Mesendoderm (in vitro differentiated cells): ENCODE data around the gene LHX2.
"Not testable (repeated sequence)": the region's sequence is repeated elsewhere in the genome, so short reads cannot be mapped to it uniquely, and the experiment has no call there.

Source experiments
- DNase-seq: peaks from one replicate; pipeline ENCODE4 v3.0.0; 2013
- H2AK5ac ChIP-seq: 2 replicates; pipeline ENCODE4 v1.6.1; 2013; ENCODE audit warnings: low read length, inconsistent platforms
- H2BK120ac ChIP-seq: 2 replicates; pipeline ENCODE4 v1.6.1; 2013; ENCODE audit warnings: low read depth, mild to moderate bottlenecking, low read length, moderate library complexity, mixed read lengths
- H2BK15ac ChIP-seq: replicated peaks from 2 replicates; pipeline ENCODE4 v1.6.1; 2013; ENCODE audit warnings: low read depth, mild to moderate bottlenecking, moderate library complexity
- H2BK5ac ChIP-seq: 2 replicates; pipeline ENCODE4 v1.6.1; 2013; ENCODE audit warnings: low read length, inconsistent platforms
- H3K18ac ChIP-seq: 2 replicates; pipeline ENCODE4 v1.6.1; 2013; ENCODE audit warnings: mild to moderate bottlenecking, low read length, mixed read lengths
- H3K23ac ChIP-seq: one replicate; pipeline ENCODE4 v1.6.1; 2013; ENCODE audit warnings: low read length
- H3K27ac ChIP-seq: 2 replicates; pipeline ENCODE4 v1.5.1; 2013; ENCODE audit warnings: low read depth, mild to moderate bottlenecking, inconsistent platforms, low read length, moderate library complexity
- H3K27me3 ChIP-seq: 2 replicates; pipeline ENCODE4 v1.6.1; 2013; ENCODE audit warnings: low read length, control low read depth, mild to moderate bottlenecking, inconsistent platforms; ENCODE audit not compliant: insufficient read depth, poor library complexity
- H3K36me3 ChIP-seq: 2 replicates; pipeline ENCODE4 v1.6.1; 2013; ENCODE audit warnings: low read length, inconsistent platforms; ENCODE audit not compliant: control insufficient read depth, insufficient read depth
- H3K4ac ChIP-seq: one replicate; pipeline ENCODE4 v1.6.1; 2013; ENCODE audit warnings: low read depth, mild to moderate bottlenecking, low read length, moderate library complexity
- H3K4me1 ChIP-seq: 2 replicates; pipeline ENCODE4 v1.6.1; 2013; ENCODE audit warnings: low read depth, low read length, inconsistent platforms; ENCODE audit not compliant: control insufficient read depth
- H3K4me2 ChIP-seq: 2 replicates; pipeline ENCODE4 v1.6.1; 2013; ENCODE audit warnings: low read length
- H3K4me3 ChIP-seq: 2 replicates; pipeline ENCODE4 v1.5.1; 2013; ENCODE audit warnings: mild to moderate bottlenecking, low read length
- H3K56ac ChIP-seq: one replicate; pipeline ENCODE4 v1.6.1; 2013; ENCODE audit warnings: low read length
- H3K79me1 ChIP-seq: 2 replicates; pipeline ENCODE4 v1.6.1; 2013; ENCODE audit warnings: low read length, inconsistent platforms
- H3K79me2 ChIP-seq: 2 replicates; pipeline ENCODE4 v1.6.1; 2013; ENCODE audit warnings: mild to moderate bottlenecking, low read length; ENCODE audit not compliant: control insufficient read depth, insufficient read depth
- H3K9ac ChIP-seq: 2 replicates; pipeline ENCODE4 v1.6.1; 2013; ENCODE audit warnings: low read length, inconsistent platforms
- H4K5ac ChIP-seq: one replicate; pipeline ENCODE4 v1.6.1; 2013; ENCODE audit warnings: low read length
- H4K8ac ChIP-seq: one replicate; pipeline ENCODE4 v1.6.1; 2013; ENCODE audit warnings: low read depth, mild to moderate bottlenecking, control low read depth, low read length, moderate library complexity
- WGBS: extraction: QIAGEN DNeasy Blood & Tissue Kit; methylation state at CpG from one replicate; pipeline ENCODE4 v1.1.7; 2013; ENCODE audit warnings: low lambda C conversion rate, missing lambda C conversion rate; ENCODE audit not compliant: insufficient coverage; ENCODE audit errors: extremely low coverage; 5-methylcytosine and 5-hydroxymethylcytosine counted together

LHX2 gene

DNA sequence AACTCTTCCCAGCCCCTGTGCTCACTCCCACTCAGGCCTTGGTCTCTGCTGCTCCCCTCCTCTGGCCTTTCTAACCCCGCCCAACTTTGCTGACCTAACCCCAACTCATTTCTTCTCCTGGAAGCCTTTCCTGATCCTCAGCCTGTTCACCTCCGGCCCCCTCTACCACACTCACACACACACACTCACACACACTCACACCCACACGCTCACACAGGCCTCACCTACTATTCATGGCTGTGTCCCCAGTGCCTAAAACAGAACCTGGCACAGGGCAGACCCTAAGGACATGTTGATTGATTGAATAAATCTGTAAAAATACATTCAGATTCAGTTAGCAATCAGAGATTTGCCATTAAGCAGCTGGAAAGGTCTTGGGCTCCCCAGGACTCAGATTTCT lies 28.5 kb upstream of the LHX2 start:
- Histone ChIP-seq H2AK5ac (no peak overlapping the region), H3K4ac (no peak overlapping the region), H3K56ac (no peak overlapping the region), H3K23ac (no peak overlapping the region), H4K8ac (no peak overlapping the region), H2BK5ac (no peak overlapping the region), H3K4me3 (no peak overlapping the region), H3K27me3 (no peaks in the 10 kb centered on the region), H3K27ac (no peak overlapping the region), H3K36me3 (no peaks in the 10 kb centered on the region), H4K5ac (no peak overlapping the region), H3K9ac (no peak overlapping the region), H3K79me2 (no peaks in the 10 kb centered on the region), H3K4me1 (no peaks in the 10 kb centered on the region), H3K18ac (no peak overlapping the region), H3K4me2 (no peak overlapping the region), H2BK120ac (no peak overlapping the region), H3K79me1 (no peaks in the 10 kb centered on the region), H2BK15ac (no peak overlapping the region)
- no CpG with 5 or more reads among the region's 3 CpGs for WGBS
- no peak for DNase-seq

DNA sequence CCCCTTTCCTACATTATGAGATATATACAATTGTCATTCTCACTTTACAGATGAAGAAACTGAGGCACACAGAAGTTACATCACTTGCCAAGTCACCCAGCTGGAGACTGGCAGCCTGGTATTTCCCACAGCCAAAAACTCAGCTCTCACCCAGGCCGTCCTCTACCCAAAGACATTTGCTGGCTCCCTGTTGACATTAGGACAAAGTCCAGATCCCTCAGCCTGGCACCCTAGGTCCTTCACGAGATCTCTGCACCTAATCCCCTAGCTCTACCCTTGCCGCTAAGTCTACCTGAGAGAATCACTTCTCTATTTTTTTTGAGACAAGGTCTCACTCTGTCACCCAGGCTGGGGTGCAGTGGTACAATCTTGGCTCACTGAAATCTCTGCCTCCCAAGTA lies 26.8 kb upstream of the LHX2 start:
- H3K4me2 ChIP-seq = no peak overlapping the region
- DNase-seq = no peak
- WGBS = no CpG with 5 or more reads among the region's 3 CpGs
- no peaks in the 10 kb centered on the region for H3K79me1 ChIP-seq
- no peak overlapping the region for H2BK120ac ChIP-seq
- no peak overlapping the region for H3K23ac ChIP-seq
- no peak overlapping the region for H3K56ac ChIP-seq
- no peak overlapping the region for H2BK15ac ChIP-seq
- no peaks in the 10 kb centered on the region for H3K79me2 ChIP-seq
- H3K18ac ChIP-seq = no peak overlapping the region
- no peaks in the 10 kb centered on the region for H3K27me3 ChIP-seq
- H3K4me1 ChIP-seq = no peaks in the 10 kb centered on the region
- H2BK5ac ChIP-seq = no peak overlapping the region
- no peaks in the 10 kb centered on the region for H3K36me3 ChIP-seq
- H2AK5ac ChIP-seq = no peak overlapping the region
- H3K4ac ChIP-seq = no peak overlapping the region
- no peak overlapping the region for H4K5ac ChIP-seq
- no peak overlapping the region for H3K4me3 ChIP-seq
- no peak overlapping the region for H3K27ac ChIP-seq
- H4K8ac ChIP-seq = no peak overlapping the region
- no peak overlapping the region for H3K9ac ChIP-seq

DNA sequence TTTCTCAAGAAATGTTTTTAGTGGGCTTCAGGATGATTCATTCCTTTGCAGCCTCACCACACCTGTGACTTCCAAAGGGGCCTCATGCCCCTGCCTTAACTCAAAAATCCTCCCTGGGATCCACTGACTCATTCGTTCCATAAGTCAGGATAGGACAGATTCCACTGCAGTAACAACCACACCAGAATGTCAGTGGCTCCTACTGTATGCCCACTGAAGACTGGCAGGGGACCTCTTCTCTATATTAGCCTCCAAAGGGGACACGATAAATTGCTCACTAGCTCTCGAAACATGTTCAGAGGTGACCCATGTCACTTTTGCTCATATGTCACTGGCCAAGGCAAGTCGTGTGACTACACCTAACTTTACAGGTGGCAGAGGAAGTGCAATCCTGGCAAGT lies 25.7 kb upstream of the LHX2 start:
- WGBS = no CpG with 5 or more reads among the region's 4 CpGs
- no peaks in the 10 kb centered on the region for H3K4me1 ChIP-seq
- no peak overlapping the region for H2BK120ac ChIP-seq
- no peak for DNase-seq
- no peak overlapping the region for H3K9ac ChIP-seq
- no peak overlapping the region for H4K5ac ChIP-seq
- H3K23ac ChIP-seq = no peak overlapping the region
- H2BK5ac ChIP-seq = no peak overlapping the region
- H3K56ac ChIP-seq = no peak overlapping the region
- no peaks in the 10 kb centered on the region for H3K36me3 ChIP-seq
- H3K4me3 ChIP-seq = no peak overlapping the region
- H3K79me1 ChIP-seq = no peaks in the 10 kb centered on the region
- H2BK15ac ChIP-seq = no peak overlapping the region
- H3K27me3 ChIP-seq = no peaks in the 10 kb centered on the region
- no peak overlapping the region for H3K27ac ChIP-seq
- no peak overlapping the region for H4K8ac ChIP-seq
- no peak overlapping the region for H3K4ac ChIP-seq
- H3K4me2 ChIP-seq = no peak overlapping the region
- no peak overlapping the region for H3K18ac ChIP-seq
- H2AK5ac ChIP-seq = no peak overlapping the region
- no peaks in the 10 kb centered on the region for H3K79me2 ChIP-seq

DNA sequence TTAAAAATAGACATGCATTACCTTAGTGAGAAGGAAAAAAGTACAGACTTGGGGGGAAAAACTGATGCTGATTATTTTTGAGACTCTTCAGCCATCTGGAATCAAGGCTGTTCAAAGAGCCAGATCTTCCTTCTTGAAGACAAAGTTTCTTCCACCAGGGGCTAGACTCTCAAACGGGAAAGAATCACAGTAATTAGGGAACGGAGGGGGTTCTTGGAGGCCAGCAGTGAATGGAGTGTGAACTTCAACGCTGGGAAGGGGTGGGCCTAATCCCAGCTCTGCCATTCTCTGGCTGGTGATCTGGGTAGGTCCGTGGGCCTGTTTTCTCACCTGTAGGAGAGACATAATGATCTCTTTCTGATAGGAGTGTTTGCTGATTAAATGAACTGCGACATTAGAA lies 21.1 kb upstream of the LHX2 start:
- Histone ChIP-seq H3K4ac (no peak overlapping the region), H2AK5ac (no peak overlapping the region), H3K4me3 (no peak overlapping the region), H3K27ac (no peak overlapping the region), H4K8ac (no peak overlapping the region), H3K27me3 (no peaks in the 10 kb centered on the region), H3K4me1 (no peaks in the 10 kb centered on the region), H3K23ac (no peak overlapping the region), H3K56ac (no peak overlapping the region), H3K9ac (no peak overlapping the region), H2BK5ac (no peak overlapping the region), H2BK120ac (no peak overlapping the region), H4K5ac (no peak overlapping the region), H2BK15ac (no peak overlapping the region), H3K79me2 (no peaks in the 10 kb centered on the region), H3K36me3 (no peaks in the 10 kb centered on the region), H3K4me2 (no peak overlapping the region), H3K79me1 (no peaks in the 10 kb centered on the region), H3K18ac (no peak overlapping the region)
- WGBS = no CpG with 5 or more reads among the region's 5 CpGs
- DNase-seq = peak; percentile 68

DNA sequence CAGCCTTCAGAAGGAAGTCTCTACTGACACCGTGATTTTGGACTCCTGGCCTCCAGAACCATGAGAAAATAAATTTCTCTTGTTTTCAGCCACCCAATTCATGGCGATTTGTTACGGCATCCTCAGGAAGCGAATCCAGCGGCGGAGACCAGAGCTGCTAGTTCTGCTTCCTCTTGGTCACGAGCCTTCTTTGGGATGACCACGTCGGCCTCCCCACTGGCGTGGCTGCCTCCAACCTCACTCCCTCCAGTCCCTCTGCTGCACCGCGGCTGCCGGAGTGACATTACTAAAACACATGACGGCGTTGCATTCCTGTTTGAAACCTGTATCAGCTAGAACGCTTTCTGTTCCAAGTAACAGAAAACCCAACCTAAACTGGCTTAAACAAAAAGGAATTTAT lies 18.9 kb upstream of the LHX2 start:
- not testable (repeated sequence) for H3K4me2 ChIP-seq, H3K79me2 ChIP-seq, H3K4me1 ChIP-seq, H3K23ac ChIP-seq, H2BK120ac ChIP-seq, H3K9ac ChIP-seq, DNase-seq, H3K36me3 ChIP-seq, H4K8ac ChIP-seq, H2BK5ac ChIP-seq, H3K27ac ChIP-seq, H3K18ac ChIP-seq, H2BK15ac ChIP-seq, H3K79me1 ChIP-seq, H3K4ac ChIP-seq, H3K4me3 ChIP-seq, H2AK5ac ChIP-seq, H3K56ac ChIP-seq, H4K5ac ChIP-seq
- H3K27me3 ChIP-seq = peaks cover 12% of the 10 kb centered on the region
- WGBS = no CpG with 5 or more reads among the region's 16 CpGs

DNA sequence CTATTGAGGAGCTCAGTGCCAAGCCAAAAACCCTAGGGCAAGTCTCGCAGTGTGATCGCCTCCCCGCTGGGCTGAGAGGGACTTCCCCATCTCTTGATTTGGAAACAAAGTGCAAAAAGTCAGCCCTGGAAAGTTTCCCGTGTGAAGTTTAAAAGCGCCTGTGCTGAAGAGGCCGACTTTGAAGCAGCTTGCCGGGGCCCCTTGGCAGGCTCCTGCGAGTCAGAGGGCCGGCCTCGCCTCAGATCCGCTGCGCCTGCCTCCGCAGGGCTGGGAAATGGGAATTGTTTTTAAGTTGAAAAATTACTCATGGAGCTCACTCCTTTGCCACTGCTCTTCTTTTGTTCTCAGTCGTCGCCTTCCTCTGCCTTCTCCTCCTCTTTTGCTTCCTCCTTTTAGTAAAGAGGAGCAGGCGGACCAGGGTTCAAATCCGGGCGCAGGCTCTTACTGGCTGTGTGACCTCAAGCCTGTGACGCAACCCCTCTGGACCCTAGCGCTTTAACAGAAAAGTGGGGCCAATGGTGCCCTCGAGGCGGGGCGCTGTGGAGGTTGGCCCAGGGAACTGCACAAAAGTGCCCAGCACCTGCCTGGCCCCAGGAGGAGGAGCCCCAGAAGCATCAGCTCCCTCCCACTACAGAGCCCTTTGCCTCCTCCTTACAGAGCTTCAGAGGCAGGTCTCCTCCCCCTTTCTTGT lies 14.7 kb upstream of the LHX2 start:
- no CpG with 5 or more reads among the region's 23 CpGs for WGBS

More for the DNA sequence above, 14.7 kb upstream of the LHX2 start:
- no peak overlapping the region for H3K9ac ChIP-seq
- no peak overlapping the region for H3K27ac ChIP-seq
- no peak overlapping the region for H3K4ac ChIP-seq
- H3K36me3 ChIP-seq = no peaks in the 10 kb centered on the region
- no peak overlapping the region for H2BK15ac ChIP-seq
- no peaks in the 10 kb centered on the region for H3K79me1 ChIP-seq
- no peak overlapping the region for H3K23ac ChIP-seq
- H4K5ac ChIP-seq = no peak overlapping the region
- no peak overlapping the region for H3K4me2 ChIP-seq
- H3K56ac ChIP-seq = no peak overlapping the region
- DNase-seq = peak; percentile 44
- H3K4me1 ChIP-seq = no peaks in the 10 kb centered on the region
- no peak overlapping the region for H3K4me3 ChIP-seq
- H4K8ac ChIP-seq = no peak overlapping the region
- peaks cover 41% of the 10 kb centered on the region for H3K27me3 ChIP-seq
- no peak overlapping the region for H2AK5ac ChIP-seq
- H3K79me2 ChIP-seq = no peaks in the 10 kb centered on the region
- H3K18ac ChIP-seq = no peak overlapping the region
- H2BK5ac ChIP-seq = no peak overlapping the region
- no peak overlapping the region for H2BK120ac ChIP-seq
